ENCODE data around the gene WDR64.

DNA sequence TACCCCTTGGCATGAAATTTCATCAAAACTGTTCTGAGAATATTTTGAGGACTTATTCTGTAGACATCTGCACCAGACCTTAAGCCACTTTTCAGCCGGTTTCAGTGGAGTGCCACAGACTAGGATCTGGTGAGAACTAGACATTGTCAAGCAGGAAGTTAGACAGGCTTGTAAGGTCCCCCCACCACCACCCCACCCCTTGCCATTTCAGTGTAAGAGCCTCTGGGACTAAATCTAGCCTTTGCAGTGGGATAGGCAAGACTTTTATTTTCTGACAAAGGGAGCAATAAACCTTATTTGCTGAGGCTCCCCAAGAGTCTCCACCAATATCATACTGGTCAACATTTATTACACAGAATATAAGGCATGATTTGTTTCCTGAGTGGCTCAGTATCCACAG is 118.0 kb downstream of the WDR64 start:
- TF ChIP-seq, protein P1, sequence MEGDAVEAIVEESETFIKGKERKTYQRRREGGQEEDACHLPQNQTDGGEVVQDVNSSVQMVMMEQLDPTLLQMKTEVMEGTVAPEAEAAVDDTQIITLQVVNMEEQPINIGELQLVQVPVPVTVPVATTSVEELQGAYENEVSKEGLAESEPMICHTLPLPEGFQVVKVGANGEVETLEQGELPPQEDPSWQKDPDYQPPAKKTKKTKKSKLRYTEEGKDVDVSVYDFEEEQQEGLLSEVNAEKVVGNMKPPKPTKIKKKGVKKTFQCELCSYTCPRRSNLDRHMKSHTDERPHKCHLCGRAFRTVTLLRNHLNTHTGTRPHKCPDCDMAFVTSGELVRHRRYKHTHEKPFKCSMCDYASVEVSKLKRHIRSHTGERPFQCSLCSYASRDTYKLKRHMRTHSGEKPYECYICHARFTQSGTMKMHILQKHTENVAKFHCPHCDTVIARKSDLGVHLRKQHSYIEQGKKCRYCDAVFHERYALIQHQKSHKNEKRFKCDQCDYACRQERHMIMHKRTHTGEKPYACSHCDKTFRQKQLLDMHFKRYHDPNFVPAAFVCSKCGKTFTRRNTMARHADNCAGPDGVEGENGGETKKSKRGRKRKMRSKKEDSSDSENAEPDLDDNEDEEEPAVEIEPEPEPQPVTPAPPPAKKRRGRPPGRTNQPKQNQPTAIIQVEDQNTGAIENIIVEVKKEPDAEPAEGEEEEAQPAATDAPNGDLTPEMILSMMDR (conservative IDR thresholded peaks at IDR 0.05) = no peak
- TF ChIP-seq ZFX (IDR thresholded peaks at IDR 0.05) = no peak

Data from C4-2B (cell line).